CD4-positive, alpha-beta memory T cell (primary cell): Measurements from ENCODE around the gene PRKAB1. TPM values are rescaled to one million over a fixed set of nuclear protein-coding genes. Genes with fewer than 3 reads are reported as not detected.

ENCODE experiments used
- CTCF ChIA-PET: fragments of 350-600 bp; sonication (Branson Sonifier 250); formaldehyde crosslinking; loops from one replicate; lab custom pipeline; 2021; ENCODE audit warnings: inconsistent platforms; ENCODE audit not compliant: partially characterized antibody; lab: Charles Lee
- POLR2A ChIA-PET: fragments of 350-600 bp; sonication (Branson Sonifier 250); formaldehyde crosslinking; loops from one replicate; lab custom pipeline; 2021; ENCODE audit not compliant: partially characterized antibody; lab: Charles Lee
- DNase-seq, 5 donors: peaks; one replicate each; pipeline versions ENCODE4 v3.0.0 to v3.0.0-alpha.2; 2020 to 2022; ENCODE audit warnings: mixed read lengths in 1 of 5
- H3K27ac ChIP-seq: one replicate; pipeline ENCODE4 v1.7.0; 2013; ENCODE audit warnings: low read depth, low read length
- H3K27me3 ChIP-seq: 2 replicates; pipeline ENCODE4 v1.7.0; 2013; ENCODE audit warnings: mild to moderate bottlenecking, low read length, moderate library complexity; ENCODE audit not compliant: insufficient read depth
- H3K36me3 ChIP-seq: 2 replicates; pipeline ENCODE4 v1.7.0; 2013; ENCODE audit warnings: mild to moderate bottlenecking, low read length, moderate library complexity; ENCODE audit not compliant: insufficient read depth
- H3K4me1 ChIP-seq: 2 replicates; pipeline ENCODE4 v1.7.0; 2013; ENCODE audit warnings: mild to moderate bottlenecking, low read length, moderate library complexity; ENCODE audit not compliant: insufficient read depth
- H3K4me3 ChIP-seq, 2 donors: one replicate each; pipeline ENCODE4 v1.7.0; 2013; ENCODE audit warnings: low read length in 2 of 2, mild to moderate bottlenecking in 1 of 2
- H3K9me3 ChIP-seq, 2 donors: one replicate each; pipeline ENCODE4 v1.7.0; 2013; ENCODE audit warnings: low read length in 2 of 2, control low read depth in 1 of 2; ENCODE audit not compliant: control insufficient read depth in 1 of 2
- H3K27ac Mint-ChIP-seq, 7 donors: one replicate each; pipeline ENCODE4 v1.8.0; 2020 to 2021; ENCODE audit warnings: mixed read lengths in 7 of 7, mild to moderate bottlenecking in 6 of 7, inconsistent platforms in 3 of 7, moderate library complexity in 3 of 7
- H3K27me3 Mint-ChIP-seq, 2 donors: one replicate each; pipeline ENCODE4 v1.8.0; 2020 to 2021; ENCODE audit warnings: mixed read lengths in 2 of 2
- H3K36me3 Mint-ChIP-seq, 2 donors: one replicate each; pipeline ENCODE4 v1.8.0; 2020 to 2021; ENCODE audit warnings: mixed read lengths in 2 of 2, inconsistent platforms in 1 of 2, mild to moderate bottlenecking in 1 of 2
- H3K4me1 Mint-ChIP-seq, 4 donors: one replicate each; pipeline ENCODE4 v1.8.0; 2020 to 2021; ENCODE audit warnings: mixed read lengths in 4 of 4, mild to moderate bottlenecking in 1 of 4
- H3K4me3 Mint-ChIP-seq, 8 donors: one replicate each; pipeline ENCODE4 v1.8.0; 2020 to 2021; ENCODE audit warnings: mixed read lengths in 8 of 8, mild to moderate bottlenecking in 7 of 8, moderate library complexity in 6 of 8, inconsistent platforms in 3 of 8
- H3K9me3 Mint-ChIP-seq, 8 donors: one replicate each; pipeline ENCODE4 v1.8.0; 2020 to 2021; ENCODE audit warnings: mixed read lengths in 8 of 8, mild to moderate bottlenecking in 5 of 8, inconsistent platforms in 3 of 8, moderate library complexity in 1 of 8
- intact Hi-C: fragments of 100-400 bp; cut with micrococcal nuclease; formaldehyde crosslinking; loops from one replicate; pipeline ENCODE4 v1.15.1; 2023
- polyA plus RNA-seq, 2 donors: library from polyadenylated mRNA; unstranded; fragments of 300-500 nt; fragmentation: Illumina TruSeq; gene quantifications; one replicate each; pipeline ENCODE4 v1.2.3, GENCODE V29; 2021
- total RNA-seq, 2 experiments: library from RNA; stranded (reverse); gene quantifications; one replicate each; pipeline ENCODE4 v1.2.3, GENCODE V29; 2021

The PRKAB1 gene
- total and polyA plus RNA-seq, 4 experiments from 2014 or later: 41.7 to 59.3 (median 45.5) TPM

GRCh38 chr12:119678459-119678858 is 10.5 kb downstream of the PRKAB1 start:
- H3K4me3 Mint-ChIP-seq: no peak overlapping the region
- ChIA-PET POLR2A (interaction anchor here (2.0 kb wide), 1 partner anchor 10 kb away, joined by 8 read pairs; the partner anchor contains the start of gene PRKAB1), CTCF (no interaction called here)
- intact Hi-C loops: no loop called here
- H3K27ac Mint-ChIP-seq: peak overlapping the region in 1 of 7 donors; percentile 10
- Histone ChIP-seq H3K4me1 (peaks cover 13% of the 10 kb centered on the region), H3K9me3 (no peaks in the 10 kb centered on the region), H3K36me3 (peaks cover 80% of the 10 kb centered on the region), H3K4me3 (no peak overlapping the region), H3K27ac (no peak overlapping the region), H3K27me3 (no peaks in the 10 kb centered on the region)
- no peak for DNase-seq
- no peaks in the 10 kb centered on the region for H3K27me3 Mint-ChIP-seq
- H3K4me1 Mint-ChIP-seq: peaks cover 9 to 19% (median 14%) of the 10 kb centered on the region in 4 donors
- H3K9me3 Mint-ChIP-seq: no peaks in the 10 kb centered on the region
- H3K36me3 Mint-ChIP-seq: peaks cover 56 to 76% of the 10 kb centered on the region in 2 donors

- no peaks in the 10 kb centered on the region for H3K27me3 ChIP-seq
- no peaks in the 10 kb centered on the region for H3K27me3 Mint-ChIP-seq
- H3K36me3 ChIP-seq: peaks cover 74% of the 10 kb centered on the region
- peaks cover 8% of the 10 kb centered on the region for H3K4me1 ChIP-seq
- ChIA-PET CTCF (no interaction called here), POLR2A (no interaction called here)
- intact Hi-C loops: no loop called here
- H3K27ac Mint-ChIP-seq: peak overlapping the region in 1 of 7 donors; percentile 4
- H3K9me3 ChIP-seq: no peaks in the 10 kb centered on the region
- DNase-seq: no peak
- no peak overlapping the region for H3K27ac ChIP-seq
- H3K36me3 Mint-ChIP-seq: peaks cover 54 to 70% of the 10 kb centered on the region in 2 donors
- H3K4me3 ChIP-seq: no peak overlapping the region
- H3K9me3 Mint-ChIP-seq: no peaks in the 10 kb centered on the region
- peaks cover 6 to 14% (median 11%) of the 10 kb centered on the region in 4 donors for H3K4me1 Mint-ChIP-seq
- H3K4me3 Mint-ChIP-seq: no peak overlapping the region
These were observed 11.1 kb downstream of the PRKAB1 start for GRCh38 chr12:119679081-119679480.

GRCh38 chr12:119679490-119679889 is 11.6 kb downstream of the PRKAB1 start:
- intact Hi-C loops: no loop called here
- peaks cover 6 to 11% (median 9%) of the 10 kb centered on the region in 4 donors for H3K4me1 Mint-ChIP-seq
- Histone ChIP-seq H3K36me3 (peaks cover 70% of the 10 kb centered on the region), H3K27ac (no peak overlapping the region), H3K4me1 (peaks cover 8% of the 10 kb centered on the region), H3K4me3 (no peak overlapping the region), H3K27me3 (no peaks in the 10 kb centered on the region), H3K9me3 (no peaks in the 10 kb centered on the region)
- CTCF ChIA-PET: no interaction called here
- no peak overlapping the region for H3K4me3 Mint-ChIP-seq
- no peaks in the 10 kb centered on the region for H3K9me3 Mint-ChIP-seq
- POLR2A ChIA-PET: no interaction called here
- no peak for DNase-seq
- peak overlapping the region in 2 of 7 donors; percentile 4 to 20 for H3K27ac Mint-ChIP-seq
- no peaks in the 10 kb centered on the region for H3K27me3 Mint-ChIP-seq
- H3K36me3 Mint-ChIP-seq: peaks cover 51 to 66% of the 10 kb centered on the region in 2 donors

- Histone ChIP-seq H3K4me3 (no peak overlapping the region), H3K9me3 (no peaks in the 10 kb centered on the region), H3K27ac (no peak overlapping the region), H3K27me3 (no peaks in the 10 kb centered on the region), H3K4me1 (peaks cover 8% of the 10 kb centered on the region), H3K36me3 (peaks cover 53% of the 10 kb centered on the region)
- ChIA-PET CTCF (interaction anchor here (1.7 to 1.9 kb wide), 2 partner anchors 12 to 22 kb away, joined by 5 to 6 read pairs; no protein-coding TSS in a partner anchor), POLR2A (interaction anchor here (1.9 kb wide), 1 partner anchor 13 kb away, joined by 14 read pairs; the partner anchor contains the start of gene PRKAB1)
- DNase-seq: no peak
- H3K36me3 Mint-ChIP-seq: peaks cover 39 to 50% of the 10 kb centered on the region in 2 donors
- no peak overlapping the region for H3K4me3 Mint-ChIP-seq
- intact Hi-C loops: no loop called here
- no peak overlapping the region for H3K27ac Mint-ChIP-seq
- H3K27me3 Mint-ChIP-seq: no peaks in the 10 kb centered on the region
- H3K4me1 Mint-ChIP-seq: peaks cover 6 to 11% (median 9%) of the 10 kb centered on the region in 4 donors
- H3K9me3 Mint-ChIP-seq: no peaks in the 10 kb centered on the region
These were observed 13.2 kb downstream of the PRKAB1 start for GRCh38 chr12:119681111-119681510.

- H3K9me3 Mint-ChIP-seq: no peaks in the 10 kb centered on the region
- no peaks in the 10 kb centered on the region for H3K27me3 ChIP-seq
- peaks cover 6 to 11% (median 9%) of the 10 kb centered on the region in 4 donors for H3K4me1 Mint-ChIP-seq
- no peak overlapping the region for H3K4me3 ChIP-seq
- POLR2A ChIA-PET: interaction anchor here (1.9 kb wide), 1 partner anchor 14 kb away, joined by 14 read pairs; the partner anchor contains the start of gene PRKAB1
- DNase-seq: no peak
- H3K4me3 Mint-ChIP-seq: no peak overlapping the region
- peaks cover 45% of the 10 kb centered on the region for H3K36me3 ChIP-seq
- H3K36me3 Mint-ChIP-seq: peaks cover 30 to 42% of the 10 kb centered on the region in 2 donors
- no peak overlapping the region for H3K27ac ChIP-seq
- no peaks in the 10 kb centered on the region for H3K9me3 ChIP-seq
- CTCF ChIA-PET: interaction anchor here (0.8 to 1.9 kb wide), 3 partner anchors 12 to 23 kb away, joined by 3 to 6 read pairs (median 5); partner anchors contain the start of gene PRKAB1
- H3K27me3 Mint-ChIP-seq: no peaks in the 10 kb centered on the region
- intact Hi-C loops: no loop called here
- peaks cover 8% of the 10 kb centered on the region for H3K4me1 ChIP-seq
- peak overlapping the region; percentile 16 to 88 (median 80) for H3K27ac Mint-ChIP-seq
These were observed 14.1 kb downstream of the PRKAB1 start for GRCh38 chr12:119681728-119682638.

- Mint-ChIP-seq H3K27ac (peak overlapping the region; percentile 19 to 86 (median 61)), H3K9me3 (no peaks in the 10 kb centered on the region), H3K4me1 (peaks cover 6 to 11% (median 9%) of the 10 kb centered on the region in 4 donors), H3K36me3 (peaks cover 28 to 35% of the 10 kb centered on the region in 2 donors), H3K4me3 (no peak overlapping the region), H3K27me3 (no peaks in the 10 kb centered on the region)
- Histone ChIP-seq H3K4me3 (no peak overlapping the region), H3K27ac (no peak overlapping the region), H3K27me3 (no peaks in the 10 kb centered on the region), H3K36me3 (peaks cover 40% of the 10 kb centered on the region), H3K4me1 (peaks cover 8% of the 10 kb centered on the region), H3K9me3 (no peaks in the 10 kb centered on the region)
- POLR2A ChIA-PET: interaction anchor here (1.9 kb wide), 1 partner anchor 15 kb away, joined by 14 read pairs; the partner anchor contains the start of gene PRKAB1
- intact Hi-C loops: no loop called here
- CTCF ChIA-PET: interaction anchor here (1.9 kb wide), 1 partner anchor 24 kb away, joined by 6 read pairs; no protein-coding TSS in a partner anchor
- DNase-seq: no peak
These were observed 14.8 kb downstream of the PRKAB1 start for GRCh38 chr12:119682639-119683252.
